HG03097 (cell line): ENCODE data around the gene NTPCR.
"Not testable (repeated sequence)": the region's sequence is repeated elsewhere in the genome, so short reads cannot be mapped to it uniquely, and the experiment has no call there.

Experiments used
- ATAC-seq: cut with Tn5 transposase; IDR thresholded peaks from one replicate; pipeline ENCODE4 v1.9.1; 2021; ENCODE audit not compliant: unreplicated experiment, low FRiP score

Gene NTPCR, protein sequence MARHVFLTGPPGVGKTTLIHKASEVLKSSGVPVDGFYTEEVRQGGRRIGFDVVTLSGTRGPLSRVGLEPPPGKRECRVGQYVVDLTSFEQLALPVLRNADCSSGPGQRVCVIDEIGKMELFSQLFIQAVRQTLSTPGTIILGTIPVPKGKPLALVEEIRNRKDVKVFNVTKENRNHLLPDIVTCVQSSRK

GRCh38 chr1:232950197-232951176 is at the start of gene NTPCR:
Gene NTPCR, plus strand, starts transcription at chr1:232950611. Its CDS starts 100 bp downstream, at chr1:232950711.
- peak; percentile 77 for ATAC-seq

GRCh38 chr1:232900818-232901217 is 49.6 kb upstream of the NTPCR start:
- no peak for ATAC-seq

DNA sequence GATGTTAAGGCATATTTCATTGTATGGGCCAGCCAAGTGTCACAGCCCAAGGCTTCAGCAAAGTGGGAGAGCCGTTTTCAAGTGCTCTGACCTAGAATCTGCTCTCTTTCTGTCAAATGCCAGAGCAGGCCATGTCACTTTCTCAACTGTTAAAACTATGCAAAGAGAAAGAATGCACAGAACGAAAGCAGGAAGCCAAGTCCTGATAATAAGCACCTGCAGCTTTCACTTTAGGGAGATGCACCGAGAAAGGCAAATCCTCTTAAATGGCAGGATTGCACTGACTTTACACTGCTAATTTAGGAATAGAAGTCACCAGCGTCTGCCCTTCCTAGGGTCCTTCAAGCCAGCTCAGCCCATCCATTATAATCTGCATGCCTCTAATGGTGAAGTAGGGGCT is 49.2 kb upstream of the NTPCR start:
- ATAC-seq, result no peak

GRCh38 chr1:232902774-232903350 is 47.5 kb upstream of the NTPCR start:
- no peak for ATAC-seq

DNA sequence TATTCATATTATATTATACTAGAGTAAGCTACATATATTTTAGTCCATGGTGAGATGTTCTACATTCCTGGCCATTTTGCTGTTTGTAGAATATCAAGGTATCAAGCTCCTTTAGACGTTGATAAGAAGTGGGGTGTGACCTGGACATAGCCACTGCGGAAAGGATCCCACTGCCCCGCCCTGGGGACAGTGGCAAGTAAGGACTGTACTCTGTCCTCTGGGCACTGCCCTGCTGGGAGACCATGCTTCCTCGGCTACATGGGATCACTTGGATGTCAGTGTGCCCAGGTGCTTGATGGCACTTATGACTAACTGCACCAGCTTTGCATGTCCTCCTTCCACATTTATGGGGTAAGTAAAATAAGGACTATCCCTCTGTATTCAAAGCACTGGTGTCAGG is 46.3 kb upstream of the NTPCR start:
- ATAC-seq, result no peak

DNA sequence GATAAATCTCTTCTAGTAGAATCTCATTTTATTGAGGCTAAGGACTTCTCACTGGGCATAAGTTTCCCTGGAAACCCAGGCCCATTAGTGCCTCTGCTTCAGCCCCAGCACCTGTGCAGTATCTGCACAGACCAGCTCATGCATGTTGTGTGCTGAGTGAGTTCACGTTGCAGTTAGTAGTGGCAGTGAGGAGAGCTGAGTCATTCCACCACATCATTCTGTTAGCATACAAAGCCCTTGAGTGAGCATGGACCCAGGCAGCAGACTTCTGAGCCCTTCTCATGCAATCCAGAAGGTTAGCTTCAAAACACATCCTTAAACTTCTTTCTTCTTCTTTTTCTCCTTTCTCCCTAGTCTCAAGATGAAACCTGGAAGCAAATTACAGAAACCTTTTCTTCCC is 45.8 kb upstream of the NTPCR start:
- ATAC-seq, result no peak

GRCh38 chr1:232905331-232906034 is 44.9 kb upstream of the NTPCR start:
- no peak for ATAC-seq

GRCh38 chr1:232906441-232906840 is 44.0 kb upstream of the NTPCR start:
- ATAC-seq, result no peak

- no peak for ATAC-seq
Measured at GRCh38 chr1:232908831-232909230, 41.6 kb upstream of the NTPCR start.

- no peak for ATAC-seq
Measured at GRCh38 chr1:232909752-232910151, 40.7 kb upstream of the NTPCR start.

- ATAC-seq, result no peak
Measured at GRCh38 chr1:232911027-232911599, 39.3 kb upstream of the NTPCR start.

- ATAC-seq, result no peak
Measured at GRCh38 chr1:232912845-232913580, 37.4 kb upstream of the NTPCR start.

- ATAC-seq, result not testable (repeated sequence)
Measured at GRCh38 chr1:232914271-232914670, 36.1 kb upstream of the NTPCR start.

DNA sequence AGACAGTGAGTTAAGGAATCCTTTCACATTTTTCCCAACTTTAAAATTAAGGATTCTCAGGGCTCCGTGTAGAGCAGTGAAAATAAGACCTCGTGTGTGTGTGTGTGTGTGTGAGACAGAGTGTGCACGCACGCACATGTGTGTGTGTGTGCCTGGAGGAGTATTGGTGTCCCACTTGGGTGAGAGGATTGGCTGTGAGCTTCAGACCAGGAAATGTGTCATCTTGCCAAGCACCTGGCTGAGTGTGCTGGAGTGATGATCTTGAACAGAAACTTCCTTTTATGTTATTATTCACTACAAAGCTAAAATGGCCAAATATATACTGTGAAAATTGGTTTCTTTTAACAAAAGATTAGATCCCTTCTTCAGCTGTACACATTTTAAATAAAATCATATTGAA is 35.2 kb upstream of the NTPCR start:
- no peak for ATAC-seq

DNA sequence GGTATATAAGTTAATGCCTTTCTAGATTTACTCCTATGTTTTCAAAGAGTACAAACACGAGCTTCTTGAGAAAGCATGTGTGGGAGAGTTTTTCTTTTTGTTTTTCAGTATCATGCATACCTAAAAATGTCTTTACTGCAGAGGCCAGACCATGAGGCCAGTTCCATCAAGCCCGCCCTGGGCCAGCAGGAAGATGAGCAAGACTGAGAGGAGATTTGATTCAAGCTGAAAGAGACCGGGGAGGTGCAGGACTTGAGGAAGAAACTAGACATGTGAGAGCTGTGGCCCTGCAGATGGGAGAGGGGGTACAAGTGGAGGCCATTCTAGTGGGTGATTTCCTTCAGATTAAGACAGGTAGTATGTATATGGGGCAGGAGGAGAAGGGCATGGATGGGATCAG is 33.4 kb upstream of the NTPCR start:
- ATAC-seq, result no peak

GRCh38 chr1:232921381-232921780 is 29.0 kb upstream of the NTPCR start:
- no peak for ATAC-seq

DNA sequence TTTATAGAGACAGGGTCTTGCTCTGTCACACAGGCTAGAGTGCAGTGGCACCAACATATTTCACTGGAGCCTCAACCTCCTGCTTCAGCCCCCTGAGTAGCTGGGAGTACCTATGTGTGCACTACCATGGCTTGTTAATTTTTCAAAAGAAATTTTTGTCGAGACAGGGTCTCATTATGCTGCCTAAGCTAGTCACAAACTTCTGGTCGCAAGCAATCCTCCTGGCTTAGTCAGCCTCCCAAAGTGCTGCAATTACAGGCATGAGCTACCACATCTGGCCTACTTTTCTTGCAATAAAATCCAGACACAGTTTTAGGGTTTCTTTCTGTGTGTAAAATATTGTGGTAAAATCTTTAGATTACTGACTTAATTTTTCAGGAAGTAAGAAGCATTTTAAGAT is 27.9 kb upstream of the NTPCR start:
- ATAC-seq, result no peak

- no peak for ATAC-seq
Measured at GRCh38 chr1:232923739-232924386, 26.5 kb upstream of the NTPCR start.

DNA sequence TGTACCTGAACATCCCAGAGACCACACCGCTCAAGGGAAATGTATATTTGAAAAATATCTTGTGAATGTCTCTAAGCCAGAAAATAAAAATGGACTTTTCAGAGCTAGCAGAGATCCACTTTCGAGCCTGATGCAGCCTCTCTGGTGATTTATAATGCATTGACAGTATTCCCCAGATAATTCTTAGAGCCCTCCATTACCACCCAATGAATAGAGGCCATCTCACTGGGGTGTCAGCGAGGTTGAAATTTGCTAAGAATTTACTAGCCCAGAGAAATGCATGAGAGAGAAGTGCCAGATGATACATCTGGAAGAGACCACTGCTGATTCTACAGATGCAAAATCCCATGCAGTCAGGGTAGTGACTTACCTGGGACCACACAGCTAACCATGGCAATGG is 25.5 kb upstream of the NTPCR start:
- no peak for ATAC-seq
